Gastrocnemius medialis (tissue), 4 donors: ENCODE results near the gene TMEM130.

Experiments used
- POLR2A ChIP-seq, 2 donors: fragments of 450-650 bp; IDR thresholded peaks; one replicate each; pipeline ENCODE4 v1.6.1; 2017; ENCODE audit warnings: antibody characterized with exemption in 2 of 2, mild to moderate bottlenecking in 2 of 2, moderate library complexity in 2 of 2
- TF ChIP-seq, protein P1 (sequence below), 5 experiments: fragments of 450-650 bp in 3 of 5; fragments of 200-600 bp in 2 of 5; sonication (generic) in 2 of 5; IDR thresholded peaks in 4 of 5; conservative IDR thresholded peaks in 1 of 5; 1 replicate in 4 of 5; 2 replicates in 1 of 5; pipeline ENCODE4 v1.5.1; 2016 to 2019; ENCODE audit warnings: antibody characterized with exemption in 5 of 5, mild to moderate bottlenecking in 3 of 5, moderate library complexity in 3 of 5

DNA sequence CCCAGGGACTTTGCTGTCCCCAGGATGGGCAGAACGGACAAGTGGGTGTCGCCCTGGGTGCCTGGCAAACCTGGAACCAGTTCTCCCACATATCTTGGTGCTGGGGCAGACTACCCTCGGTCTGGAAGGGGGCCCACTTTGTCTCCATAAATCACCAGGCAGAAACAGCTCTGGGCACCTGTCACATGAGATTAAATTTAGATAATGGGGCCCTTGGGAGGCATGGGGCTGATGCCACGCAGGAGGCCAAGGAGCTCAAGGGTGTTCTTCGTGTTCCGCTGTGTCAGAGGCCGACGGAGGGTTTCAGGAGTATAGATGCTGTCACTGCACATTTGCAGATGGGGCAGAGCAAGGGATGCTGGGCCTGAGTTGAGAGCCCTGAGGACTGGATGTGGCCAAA is 72.7 kb downstream of the TMEM130 start:
- TF ChIP-seq, protein P1, sequence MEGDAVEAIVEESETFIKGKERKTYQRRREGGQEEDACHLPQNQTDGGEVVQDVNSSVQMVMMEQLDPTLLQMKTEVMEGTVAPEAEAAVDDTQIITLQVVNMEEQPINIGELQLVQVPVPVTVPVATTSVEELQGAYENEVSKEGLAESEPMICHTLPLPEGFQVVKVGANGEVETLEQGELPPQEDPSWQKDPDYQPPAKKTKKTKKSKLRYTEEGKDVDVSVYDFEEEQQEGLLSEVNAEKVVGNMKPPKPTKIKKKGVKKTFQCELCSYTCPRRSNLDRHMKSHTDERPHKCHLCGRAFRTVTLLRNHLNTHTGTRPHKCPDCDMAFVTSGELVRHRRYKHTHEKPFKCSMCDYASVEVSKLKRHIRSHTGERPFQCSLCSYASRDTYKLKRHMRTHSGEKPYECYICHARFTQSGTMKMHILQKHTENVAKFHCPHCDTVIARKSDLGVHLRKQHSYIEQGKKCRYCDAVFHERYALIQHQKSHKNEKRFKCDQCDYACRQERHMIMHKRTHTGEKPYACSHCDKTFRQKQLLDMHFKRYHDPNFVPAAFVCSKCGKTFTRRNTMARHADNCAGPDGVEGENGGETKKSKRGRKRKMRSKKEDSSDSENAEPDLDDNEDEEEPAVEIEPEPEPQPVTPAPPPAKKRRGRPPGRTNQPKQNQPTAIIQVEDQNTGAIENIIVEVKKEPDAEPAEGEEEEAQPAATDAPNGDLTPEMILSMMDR (IDR thresholded peaks at IDR 0.05 in 4 of 5, conservative IDR thresholded peaks at IDR 0.05 in 1 of 5) = no peak
- no peak for TF ChIP-seq POLR2A (IDR thresholded peaks at IDR 0.05)
